GM21367 (cell line): ENCODE results near the gene ADGB.
"Not testable (repeated sequence)": the region's sequence is repeated elsewhere in the genome, so short reads cannot be mapped to it uniquely, and the experiment has no call there.

Source experiments
- ATAC-seq: cut with Tn5 transposase; IDR thresholded peaks from one replicate; pipeline ENCODE4 v1.9.1; 2021; ENCODE audit not compliant: unreplicated experiment

Gene ADGB

GRCh38 chr6:146598772-146599405 is at the start of gene ADGB:
ADGB (plus strand) TSS chr6:146598972; CDS start chr6:146599041, 69 bp downstream.
- ATAC-seq = no peak

DNA sequence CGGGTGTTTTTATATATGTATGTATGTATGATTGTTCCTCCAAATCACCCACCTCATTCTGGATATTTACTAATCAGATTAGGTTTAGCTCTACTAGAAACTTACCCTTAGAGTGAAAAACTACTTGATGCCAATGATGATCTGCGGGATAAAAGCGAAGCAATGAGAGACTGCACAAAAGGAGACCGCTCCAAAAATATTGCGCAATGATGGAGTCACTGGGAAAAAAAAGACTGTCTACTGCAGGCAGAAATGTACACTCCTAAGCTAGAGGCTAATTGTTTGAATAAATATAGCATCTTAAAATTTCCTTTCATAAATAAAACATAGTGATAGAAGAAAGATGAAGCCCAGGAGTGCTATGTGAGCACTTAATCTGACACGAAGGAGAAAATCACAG is 47.9 kb upstream of the ADGB start:
- ATAC-seq = no peak

- ATAC-seq = no peak
Observed at GRCh38 chr6:146551545-146551944, 47.2 kb upstream of the ADGB start.

GRCh38 chr6:146553377-146554135 is 45.2 kb upstream of the ADGB start:
- no peak for ATAC-seq

- no peak for ATAC-seq
Observed at GRCh38 chr6:146560607-146561006, 38.2 kb upstream of the ADGB start.

DNA sequence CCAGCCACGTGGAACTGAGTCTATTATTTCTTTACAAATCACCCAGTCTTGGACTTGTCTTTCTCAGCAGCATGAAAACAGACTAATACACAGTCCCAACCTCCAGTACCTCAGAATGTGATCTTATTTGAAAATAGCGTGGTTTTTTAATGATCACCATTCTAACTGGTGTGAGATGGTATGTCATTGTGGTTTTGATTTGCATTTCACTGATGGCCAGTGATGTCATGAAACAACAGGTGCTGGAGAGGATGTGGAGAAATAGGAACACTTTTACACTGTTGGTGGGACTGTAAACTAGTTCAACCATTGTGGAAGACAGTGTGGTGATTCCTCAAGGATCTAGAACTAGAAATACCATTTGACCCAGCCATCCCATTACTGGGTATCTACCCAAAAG is 32.1 kb upstream of the ADGB start:
- ATAC-seq = not testable (repeated sequence)

DNA sequence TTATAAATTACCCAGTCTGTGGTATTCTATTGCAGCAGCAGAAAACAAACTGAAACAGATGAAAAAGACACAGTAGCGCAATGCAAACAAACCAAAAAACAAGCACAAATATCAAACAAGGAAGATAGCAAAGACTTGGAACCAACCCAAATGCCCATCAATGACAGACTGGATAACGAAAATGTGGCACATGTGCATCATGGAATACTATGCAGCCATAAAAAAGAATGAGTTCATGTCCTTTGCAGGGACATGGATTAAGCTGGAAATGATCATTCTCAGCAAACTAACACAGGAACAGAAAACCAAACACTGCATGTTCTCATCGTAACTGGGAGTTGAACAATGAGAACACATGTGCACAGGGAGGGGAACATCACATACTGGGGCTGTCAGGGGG is 30.2 kb upstream of the ADGB start:
- ATAC-seq = not testable (repeated sequence)

DNA sequence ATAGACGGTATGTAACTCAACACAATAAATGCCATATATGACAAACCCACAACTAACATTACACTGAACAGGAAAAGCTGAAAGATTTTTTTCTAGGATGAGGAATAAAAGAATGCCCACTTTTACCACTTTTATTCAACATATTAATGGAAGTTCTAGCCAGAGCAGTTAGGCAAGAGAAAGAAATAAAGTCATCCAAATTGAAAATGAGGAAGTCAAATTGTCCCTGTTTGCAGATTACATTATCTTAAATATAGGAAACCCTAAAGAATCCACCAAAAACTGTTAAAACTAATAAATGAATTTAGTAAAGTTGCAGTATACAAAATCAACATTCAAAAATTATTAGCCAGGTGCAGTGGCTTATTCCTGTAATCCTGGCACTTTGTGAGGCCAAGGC is 24.6 kb upstream of the ADGB start:
- ATAC-seq = no peak

DNA sequence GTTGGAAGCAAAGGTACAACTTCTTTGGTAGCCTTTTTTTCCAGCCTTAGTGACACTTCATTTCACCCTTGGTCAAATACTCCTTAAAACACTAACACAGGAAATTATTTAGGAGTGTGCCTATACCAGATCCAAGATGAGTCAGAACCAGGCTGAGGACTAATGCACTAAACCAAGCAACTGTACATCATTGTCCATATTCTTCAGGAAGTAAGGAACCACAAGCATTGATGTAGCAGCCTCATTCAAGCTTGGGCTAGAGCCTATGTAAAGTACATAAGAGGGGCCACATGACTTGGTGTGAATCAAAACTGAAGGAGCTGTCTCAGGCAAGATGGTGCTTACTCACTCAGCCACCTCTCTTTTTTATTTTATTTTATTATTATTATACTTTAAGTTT is 20.7 kb upstream of the ADGB start:
- ATAC-seq = no peak

- no peak for ATAC-seq
Observed at GRCh38 chr6:146581968-146582367, 16.8 kb upstream of the ADGB start.

DNA sequence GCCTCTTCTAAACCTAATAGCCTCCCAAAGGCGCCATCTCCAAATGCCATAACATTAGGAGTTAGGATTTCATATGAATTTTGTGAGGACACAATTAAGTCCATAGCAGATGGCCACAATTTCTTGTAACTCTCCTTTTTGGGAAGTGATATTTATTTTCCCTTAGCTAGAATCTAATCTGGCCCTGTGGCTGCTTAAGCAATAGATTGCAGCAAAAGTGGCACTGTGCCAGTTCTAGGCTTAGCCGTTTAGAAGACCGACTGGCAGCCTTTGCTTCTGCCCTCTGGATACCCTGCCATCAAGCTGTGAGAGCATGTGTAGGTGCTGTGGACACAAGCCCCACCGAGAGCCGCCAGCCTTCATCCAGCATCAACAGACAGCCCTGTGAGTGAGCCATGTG is 15.9 kb upstream of the ADGB start:
- no peak for ATAC-seq

- ATAC-seq = no peak
Observed at GRCh38 chr6:146583966-146584365, 14.8 kb upstream of the ADGB start.

DNA sequence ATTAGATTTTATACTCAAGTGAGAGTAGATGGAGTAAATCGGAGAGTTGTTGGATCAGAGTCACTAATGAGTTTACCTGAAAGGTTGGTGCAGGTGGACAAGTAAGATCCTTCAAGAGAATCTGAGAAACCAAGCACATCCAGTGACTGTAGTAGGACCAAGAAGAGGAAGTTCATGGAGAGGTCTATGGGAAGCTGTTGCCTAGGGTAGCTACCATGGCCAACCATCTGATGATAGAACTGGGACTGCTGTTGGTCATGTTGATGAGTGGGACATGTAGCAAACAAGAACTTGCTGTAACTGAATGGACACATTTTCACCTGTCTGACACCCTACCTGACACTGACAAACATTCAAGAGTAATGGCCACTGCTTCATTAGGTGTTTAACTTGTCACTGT is 11.3 kb upstream of the ADGB start:
- no peak for ATAC-seq

DNA sequence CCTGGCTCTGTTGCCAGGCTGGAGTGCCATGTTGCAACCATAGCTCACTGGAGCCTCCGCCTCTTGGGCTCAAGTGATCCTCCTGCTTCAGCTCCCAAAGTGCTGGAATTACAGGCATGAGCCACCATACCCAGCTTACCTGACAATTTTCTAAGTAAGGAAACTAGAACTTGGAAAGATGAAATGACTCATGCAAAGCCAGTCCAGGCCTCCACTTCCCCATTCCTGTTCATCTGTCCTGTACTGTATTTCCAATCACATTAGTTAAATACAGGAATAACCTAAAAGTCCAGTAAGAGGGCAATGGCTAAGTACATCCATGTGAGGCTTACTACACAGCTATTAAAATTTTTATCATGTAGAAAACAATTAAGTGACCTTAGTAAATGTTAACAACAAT is 8.3 kb upstream of the ADGB start:
- no peak for ATAC-seq

DNA sequence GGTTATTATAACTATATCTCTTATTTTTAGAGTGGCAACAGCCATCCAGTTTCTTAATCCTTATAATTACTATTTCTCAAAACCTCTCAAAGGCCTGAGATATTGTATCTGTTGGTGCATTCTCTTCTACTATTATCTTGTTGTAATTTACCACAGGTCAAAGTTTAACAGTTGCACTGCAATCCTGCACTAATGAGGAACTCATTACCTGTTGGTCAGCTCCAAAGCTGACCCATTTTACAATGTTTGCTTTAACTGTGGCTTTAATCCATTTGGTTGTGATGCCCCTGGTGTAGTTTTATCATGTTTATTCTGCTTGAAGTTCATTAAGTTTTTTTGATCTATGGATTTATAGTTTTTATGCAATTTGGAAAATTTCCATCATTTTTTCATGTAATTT is 6.3 kb upstream of the ADGB start:
- ATAC-seq = no peak

- ATAC-seq = no peak
Observed at GRCh38 chr6:146593986-146594385, 4.8 kb upstream of the ADGB start.

GRCh38 chr6:146594495-146594894 is 4.3 kb upstream of the ADGB start:
- no peak for ATAC-seq

- no peak for ATAC-seq
Observed at GRCh38 chr6:146595972-146596731, 2.6 kb upstream of the ADGB start.

GRCh38 chr6:146601352-146601751 is 2.6 kb downstream of the ADGB start:
- no peak for ATAC-seq

- no peak for ATAC-seq
Observed at GRCh38 chr6:146602526-146602925, 3.8 kb downstream of the ADGB start.

- ATAC-seq = no peak
Observed at GRCh38 chr6:146613947-146614346, 15.2 kb downstream of the ADGB start.

GRCh38 chr6:146620655-146621054 is 21.9 kb downstream of the ADGB start:
- ATAC-seq = no peak
